ENCODE results near the gene SUCO. TPM values are rescaled to one million over a fixed set of nuclear protein-coding genes. Genes with fewer than 3 reads are reported as not detected.

The SUCO gene
- total RNA-seq, 1 experiment from 2014 or later, result 37.7 TPM

- Histone ChIP-seq H3K56ac (ENCODE audit: insufficient read length, low read depth, low read length) (no peak overlapping the region), H2BK15ac (ENCODE audit: low read depth, low read length) (no peak overlapping the region), H3K79me2 (ENCODE audit: insufficient read depth, low read length) (no peaks in the 10 kb centered on the region), H3K4ac (ENCODE audit: low read depth, low read length) (no peak overlapping the region), H2BK12ac (ENCODE audit: insufficient read length, low read depth, low read length) (no peak overlapping the region), H3K18ac (ENCODE audit: insufficient read length, low read depth, low read length) (no peak overlapping the region), H3K27ac (ENCODE audit: insufficient read length, low read depth, low read length) (no peak overlapping the region), H3K23me2 (ENCODE audit: insufficient read length, low read depth, low read length, poor library complexity, severe bottlenecking) (no peaks in the 10 kb centered on the region), H4K8ac (replicated peaks; ENCODE audit: insufficient read length, low read depth, low read length) (no peak overlapping the region), H3K14ac (ENCODE audit: insufficient read depth, low read length) (no peak overlapping the region), H2AFZ (ENCODE audit: low read length) (no peak overlapping the region), H3K23ac (ENCODE audit: insufficient read length, low read depth, low read length) (no peak overlapping the region), H3K9ac (ENCODE audit: extremely low read depth, insufficient read length, low read length) (no peak overlapping the region), H3K9me3 (ENCODE audit: control insufficient read depth, low read depth, low read length) (no peaks in the 10 kb centered on the region), H2BK120ac (ENCODE audit: low read depth, low read length, poor library complexity, severe bottlenecking) (no peak overlapping the region), H3K79me1 (ENCODE audit: insufficient read depth, low read depth, low read length, poor library complexity, severe bottlenecking) (no peaks in the 10 kb centered on the region), H3K27me3 (ENCODE audit: insufficient read depth, low read length) (no peaks in the 10 kb centered on the region), H4K20me1 (ENCODE audit: control insufficient read depth, insufficient read depth, insufficient read length) (no peaks in the 10 kb centered on the region), H4K5ac (ENCODE audit: insufficient read length, low read depth, low read length) (no peak overlapping the region), H2BK5ac (ENCODE audit: insufficient read length, low read length) (no peak overlapping the region), H2BK20ac (ENCODE audit: low read depth, low read length, poor library complexity, severe bottlenecking) (no peak overlapping the region), H3K4me2 (ENCODE audit: insufficient read depth, insufficient read length, low read length) (no peak overlapping the region), H3K4me1 (ENCODE audit: insufficient read depth, low read length) (no peaks in the 10 kb centered on the region), H4K91ac (ENCODE audit: insufficient read length, low read depth, low read length) (no peak overlapping the region), H2AK5ac (ENCODE audit: insufficient read length, low read length) (no peak overlapping the region), H3T11ph (ENCODE audit: low read length) (no peak overlapping the region)
- no peak for DNase-seq
- no peaks in the 10 kb centered on the region; the same call in 1 of the 2 replicates for H3K27me3 Mint-ChIP-seq (ENCODE audit: low read depth)
- H3K4me3 Mint-ChIP-seq, result no peak overlapping the region
- no peak for TF ChIP-seq CTCF (conservative IDR thresholded peaks at IDR 0.05)
- H3K27ac Mint-ChIP-seq, result no peak overlapping the region
- no CpG with 5 or more reads among the region's 1 CpG for WGBS (ENCODE audit: extremely low coverage, insufficient read length, low lambda C conversion rate)
- H3K36me3 Mint-ChIP-seq (ENCODE audit: insufficient read depth in 1 of 3, low read depth in 3 of 3), result no peaks in the 10 kb centered on the region
- peaks cover 10 to 11% of the 10 kb centered on the region in 2 experiments for H3K4me1 Mint-ChIP-seq
- H3K9me3 Mint-ChIP-seq, result no peaks in the 10 kb centered on the region
Observed at GRCh38 chr1:172492421-172492820, 40.5 kb upstream of the SUCO start.

All from H9 (cell line).